Left ventricle myocardium inferior (tissue), 1 donor: ENCODE data around the gene PAIP1. TPM values are rescaled to one million over a fixed set of nuclear protein-coding genes. Genes with fewer than 3 reads are reported as not detected.

Experiments used
- DNase-seq: peaks from one replicate; pipeline ENCODE4 v3.0.0-alpha.2; 2020
- H3K27ac ChIP-seq: fragments of 200-600 bp; replicated peaks from 2 replicates; pipeline ENCODE4 v1.8.0; 2021
- H3K27me3 ChIP-seq: fragments of 200-600 bp; 2 replicates; pipeline ENCODE4 v1.8.0; 2021; ENCODE audit warnings: low read depth
- H3K36me3 ChIP-seq: fragments of 200-600 bp; 2 replicates; pipeline ENCODE4 v1.8.0; 2021
- H3K4me1 ChIP-seq: fragments of 200-600 bp; 2 replicates; pipeline ENCODE4 v1.8.0; 2021
- H3K4me3 ChIP-seq: fragments of 200-600 bp; 2 replicates; pipeline ENCODE4 v1.8.0; 2021; ENCODE audit warnings: mild to moderate bottlenecking, moderate library complexity
- H3K9me3 ChIP-seq: fragments of 200-600 bp; replicated peaks from 2 replicates; pipeline ENCODE4 v1.8.0; 2021
- CTCF ChIP-seq: fragments of 200-600 bp; IDR thresholded peaks from 2 replicates; pipeline ENCODE4 v1.8.0; 2021; ENCODE audit warnings: antibody characterized with exemption, mild to moderate bottlenecking, borderline replicate concordance
- intact Hi-C: fragments of 100-400 bp; cut with micrococcal nuclease; formaldehyde crosslinking; loops from one replicate; pipeline ENCODE4 v1.11.0; 2022
- total RNA-seq: library from RNA; stranded (reverse); fragmentation: NEBNext Ultra II Directional; extraction: Animal tissue kit (Norgen Biotek cat#: 25700); gene quantifications from one replicate; pipeline ENCODE4 v1.2.1, GENCODE V29; 2021
- donor health status: DM: no; HTN: yes; CAD: no; lungs with severe emphysema.

Gene PAIP1
- total RNA-seq, 1 donor from 2014 or later = 129 TPM

- Histone ChIP-seq H3K27me3 (no peaks in the 10 kb centered on the region), H3K4me3 (no peak overlapping the region), H3K27ac (no peak overlapping the region), H3K9me3 (no peaks in the 10 kb centered on the region), H3K36me3 (no peaks in the 10 kb centered on the region), H3K4me1 (peaks cover 41% of the 10 kb centered on the region)
- intact Hi-C loops = no loop called here
- TF ChIP-seq CTCF = no peak
- no peak for DNase-seq
Measured at GRCh38 chr5:43569236-43569746, 12.4 kb upstream of the PAIP1 start.

GRCh38 chr5:43567967-43568366, 11.1 kb upstream of the PAIP1 start:
- intact Hi-C loops = no loop called here
- no peaks in the 10 kb centered on the region for H3K9me3 ChIP-seq
- no peak overlapping the region for H3K4me3 ChIP-seq
- DNase-seq = no peak
- H3K27ac ChIP-seq = no peak overlapping the region
- H3K4me1 ChIP-seq = peaks cover 36% of the 10 kb centered on the region
- no peaks in the 10 kb centered on the region for H3K36me3 ChIP-seq
- no peaks in the 10 kb centered on the region for H3K27me3 ChIP-seq
- no peak for TF ChIP-seq CTCF

- H3K9me3 ChIP-seq = no peaks in the 10 kb centered on the region
- TF ChIP-seq CTCF = no peak
- intact Hi-C loops = no loop called here
- DNase-seq = no peak
- no peak overlapping the region for H3K27ac ChIP-seq
- no peak overlapping the region for H3K4me3 ChIP-seq
- no peaks in the 10 kb centered on the region for H3K27me3 ChIP-seq
- no peaks in the 10 kb centered on the region for H3K36me3 ChIP-seq
- H3K4me1 ChIP-seq = peaks cover 8% of the 10 kb centered on the region
Measured at GRCh38 chr5:43565043-43565442, 8.2 kb upstream of the PAIP1 start.

DNA sequence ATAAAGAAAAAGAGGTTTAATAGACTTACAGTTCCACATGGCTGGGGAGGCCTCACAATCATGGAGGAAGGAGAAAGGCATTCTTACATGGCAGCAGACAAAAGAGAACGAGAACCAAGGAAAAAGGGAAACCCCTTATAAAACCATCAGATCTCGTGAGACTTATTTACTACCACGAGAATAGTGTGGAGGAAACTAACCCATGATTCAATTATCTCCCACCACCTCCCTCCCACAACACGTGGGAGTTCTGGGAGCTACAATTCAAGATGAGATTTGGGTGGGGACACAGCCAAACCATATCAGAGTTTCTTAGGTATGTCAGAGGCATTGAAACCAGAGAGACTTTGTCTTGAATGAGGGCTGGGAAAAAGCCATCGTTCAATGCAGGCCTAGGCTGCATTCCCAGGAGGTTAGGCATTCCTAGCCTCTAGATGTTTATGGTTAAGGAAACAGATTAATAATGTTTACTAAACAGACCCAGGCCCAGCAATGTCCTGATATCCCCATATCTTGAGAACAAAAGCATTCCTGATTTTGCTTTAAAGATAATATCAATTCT, 7.5 kb upstream of the PAIP1 start:
- no peak overlapping the region for H3K27ac ChIP-seq
- H3K27me3 ChIP-seq = no peaks in the 10 kb centered on the region
- H3K4me1 ChIP-seq = peaks cover 2% of the 10 kb centered on the region
- intact Hi-C loops = no loop called here
- no peak overlapping the region for H3K4me3 ChIP-seq
- H3K9me3 ChIP-seq = no peaks in the 10 kb centered on the region
- no peak for DNase-seq
- no peaks in the 10 kb centered on the region for H3K36me3 ChIP-seq
- no peak for TF ChIP-seq CTCF

GRCh38 chr5:43563321-43563720, 6.4 kb upstream of the PAIP1 start:
- Histone ChIP-seq H3K4me3 (no peak overlapping the region), H3K9me3 (no peaks in the 10 kb centered on the region), H3K36me3 (no peaks in the 10 kb centered on the region), H3K4me1 (no peaks in the 10 kb centered on the region), H3K27ac (no peak overlapping the region), H3K27me3 (no peaks in the 10 kb centered on the region)
- intact Hi-C loops = no loop called here
- no peak for DNase-seq
- no peak for TF ChIP-seq CTCF
